HG02623 (cell line): ENCODE data around the gene PITPNM1.
"Not testable (repeated sequence)": the region's sequence is repeated elsewhere in the genome, so short reads cannot be mapped to it uniquely, and the experiment has no call there.

ENCODE experiments used
- ATAC-seq: cut with Tn5 transposase; IDR thresholded peaks from one replicate; pipeline ENCODE4 v1.9.1; 2021; ENCODE audit warnings: moderate library complexity; ENCODE audit not compliant: unreplicated experiment

PITPNM1 gene

DNA sequence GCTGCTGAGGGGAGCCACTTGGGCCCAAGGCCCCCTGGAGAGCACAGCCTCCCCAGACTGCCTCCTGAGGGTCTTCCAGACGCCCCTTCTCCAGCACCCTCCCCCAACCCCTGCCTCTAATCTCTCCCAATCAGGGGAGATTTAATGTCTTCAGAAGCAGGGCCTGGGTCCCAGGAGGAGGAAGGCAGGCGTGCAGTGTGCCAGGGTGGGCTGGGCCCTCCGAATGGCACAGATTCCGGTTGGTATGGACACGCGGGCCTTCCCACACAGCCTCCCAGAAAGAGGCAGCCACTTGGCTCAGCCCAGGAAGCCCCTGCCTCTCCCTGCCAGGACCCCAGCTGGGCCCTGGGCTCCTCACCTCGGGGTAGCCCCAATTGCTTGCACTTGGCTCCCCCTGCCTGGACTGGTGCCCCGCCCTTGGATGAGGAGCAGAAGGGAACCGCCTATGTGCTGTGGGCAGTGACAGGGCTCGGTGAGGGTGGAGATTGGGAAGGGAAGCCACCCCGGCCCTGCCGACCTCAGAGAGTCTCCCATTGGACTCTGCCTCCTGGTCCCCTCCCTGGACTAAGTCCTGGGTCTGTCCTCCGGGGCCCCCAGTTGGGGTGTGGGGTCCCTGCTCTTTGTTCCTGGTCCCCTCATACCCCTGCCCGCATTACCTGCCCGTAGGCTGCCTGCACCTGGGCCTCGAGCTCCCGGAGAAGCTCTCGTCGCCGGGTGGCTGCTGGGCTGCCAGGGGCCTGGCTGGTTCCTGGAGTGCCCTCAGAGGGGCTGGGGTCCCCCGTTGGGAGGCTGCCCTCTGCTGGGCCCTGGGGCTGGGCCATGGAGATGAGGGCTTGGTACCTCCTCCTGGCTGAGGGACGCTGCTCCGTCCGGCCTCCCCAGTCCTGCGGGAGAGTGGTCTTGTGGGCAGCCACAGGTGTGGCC lies 18.7 kb upstream of the PITPNM1 start:
- ATAC-seq = no peak

DNA sequence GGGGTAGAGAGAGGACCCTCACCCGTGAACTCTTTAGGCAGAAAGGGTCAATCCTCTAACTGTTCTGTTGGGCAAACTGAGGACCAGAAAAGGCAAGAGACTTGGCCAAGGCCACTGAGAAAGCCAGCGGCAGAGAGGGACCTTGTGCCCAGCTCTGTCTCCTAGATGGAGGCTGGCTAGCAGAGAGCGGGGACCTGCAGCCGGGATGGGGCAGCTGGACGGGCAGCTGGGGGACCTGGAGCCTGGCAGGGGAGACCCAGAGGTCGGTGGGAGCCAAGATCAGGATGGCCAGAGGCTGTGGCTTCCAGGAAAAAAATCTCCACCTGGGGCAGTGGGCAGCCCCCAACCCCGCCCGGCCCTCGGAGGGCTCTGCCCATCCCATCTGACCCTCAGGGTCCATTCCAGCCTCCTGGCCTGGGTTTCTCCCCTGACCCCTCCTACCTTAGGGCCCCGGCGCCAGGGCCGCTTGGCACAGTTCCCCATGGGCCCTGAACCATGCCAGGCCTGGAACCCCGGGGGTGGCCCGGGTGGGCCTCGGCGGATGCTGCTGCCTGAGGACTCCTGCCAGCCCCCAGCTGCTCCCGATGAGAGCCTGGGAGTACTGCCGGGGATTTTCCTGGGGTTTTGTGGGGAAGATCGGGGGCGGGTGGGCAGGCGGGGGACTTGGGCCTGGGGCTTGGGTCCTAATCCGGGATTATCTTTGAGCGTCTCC lies 17.8 kb upstream of the PITPNM1 start, which contains the start of gene CABP2:
Gene CABP2 (minus strand): TSS at position 603 of the 712 bp plus-strand sequence. CDS start 120 bp downstream, at position 483.
- ATAC-seq = no peak

DNA sequence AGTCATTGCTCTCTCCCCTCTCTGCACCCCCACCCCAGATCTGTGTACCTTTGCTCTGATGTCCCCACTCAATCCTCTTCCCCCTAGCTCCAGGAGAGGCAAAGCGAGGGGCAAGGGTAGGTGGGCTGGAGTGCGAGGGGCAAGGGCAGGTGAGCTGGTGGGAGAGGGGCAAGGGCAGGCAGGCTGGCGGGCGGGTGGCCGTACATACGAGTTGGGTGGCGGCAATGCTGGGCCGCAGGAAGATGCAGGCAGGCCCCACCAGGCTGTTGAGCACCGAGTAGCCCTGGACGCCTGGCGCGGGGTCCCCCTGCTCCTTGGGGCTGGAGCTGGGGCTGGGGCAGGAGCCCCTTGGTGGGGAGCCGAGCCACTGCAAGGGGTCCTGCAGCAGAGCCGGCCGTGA lies 17.2 kb upstream of the PITPNM1 start:
- ATAC-seq = no peak

DNA sequence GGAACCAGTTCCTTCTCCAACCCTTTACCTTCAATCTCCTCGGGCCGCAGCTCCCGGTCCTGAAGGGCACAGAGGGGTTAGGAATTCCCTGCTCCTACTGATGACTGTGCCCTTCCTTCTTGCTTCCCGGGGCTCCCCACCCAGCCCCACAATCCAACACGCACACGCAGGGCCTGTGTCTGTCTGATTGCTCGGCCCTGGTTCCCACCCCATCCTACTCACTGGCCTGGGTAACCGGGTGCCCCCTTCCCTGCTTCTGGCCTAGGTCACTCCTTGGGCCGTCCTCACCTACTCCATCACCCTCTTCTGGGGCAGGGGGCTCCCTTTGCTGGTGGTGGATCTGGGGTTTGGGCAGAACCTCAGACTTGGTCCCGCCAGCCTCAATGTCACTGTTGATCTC lies 16.8 kb upstream of the PITPNM1 start:
- no peak for ATAC-seq

DNA sequence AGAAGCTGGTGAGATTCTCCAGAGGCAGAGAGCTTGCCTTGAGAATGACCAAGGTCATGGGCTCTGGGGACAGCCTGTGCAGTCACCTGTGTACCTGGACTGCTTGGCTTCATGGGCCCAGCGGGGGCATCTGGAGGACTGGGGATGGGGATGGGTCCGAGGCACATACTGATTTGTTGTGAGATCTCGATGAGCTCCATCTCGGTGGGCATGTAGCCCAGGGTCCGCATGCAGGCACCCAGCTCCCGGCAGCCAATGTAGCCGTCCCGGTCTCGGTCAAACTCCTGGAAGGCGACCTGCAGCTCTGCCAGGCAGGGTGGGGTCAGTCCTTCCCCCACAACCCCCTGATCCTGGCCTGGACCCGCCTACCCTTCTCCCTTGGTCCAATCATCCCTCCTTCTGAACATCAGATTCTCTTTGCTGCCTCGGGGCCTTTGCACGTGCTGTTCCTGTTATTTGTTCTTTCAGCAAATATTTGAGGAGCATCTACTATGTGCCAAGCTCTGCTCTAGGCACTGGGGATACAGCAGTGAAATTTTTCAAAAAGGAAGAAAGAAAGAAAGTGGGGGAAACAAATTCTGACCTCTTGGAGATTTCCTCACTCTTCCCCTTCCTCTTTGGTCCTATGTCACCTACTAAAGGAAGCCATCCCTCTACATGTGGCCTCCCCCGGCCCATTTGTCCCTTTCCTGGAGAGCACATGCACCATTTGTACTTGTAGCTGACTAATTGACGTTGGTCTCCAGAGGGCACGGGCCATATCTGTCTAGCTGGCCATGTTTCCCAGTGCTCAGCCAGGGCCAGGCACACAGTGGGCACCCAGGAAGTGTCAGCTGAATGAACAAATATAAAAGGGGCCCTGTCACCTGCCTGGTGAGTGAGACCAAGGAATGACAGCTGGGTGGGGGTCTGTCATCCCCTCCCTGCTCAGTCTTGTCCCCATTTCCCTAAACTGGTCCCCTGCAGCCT lies 16.0 kb upstream of the PITPNM1 start:
- no peak for ATAC-seq

DNA sequence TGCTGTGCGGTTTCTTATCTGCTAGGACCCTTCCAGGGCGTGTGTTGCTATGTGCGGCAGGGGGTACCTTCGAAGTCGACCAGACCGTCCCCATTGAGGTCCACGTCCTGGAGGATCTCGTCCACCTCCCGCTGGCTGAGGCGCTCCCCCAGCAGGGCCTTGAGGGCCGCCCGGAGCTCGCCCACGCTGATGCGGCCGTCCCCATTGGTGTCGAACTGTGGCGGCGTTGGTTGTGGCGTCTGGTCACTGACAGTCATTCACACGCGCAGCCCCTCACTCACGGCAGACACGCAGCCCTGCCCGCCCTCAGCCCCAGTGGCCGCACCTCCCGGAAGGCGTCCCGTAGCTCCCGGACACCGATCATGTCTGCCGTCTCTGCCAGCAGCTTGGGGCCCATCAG lies 14.6 kb upstream of the PITPNM1 start:
- no peak for ATAC-seq

DNA sequence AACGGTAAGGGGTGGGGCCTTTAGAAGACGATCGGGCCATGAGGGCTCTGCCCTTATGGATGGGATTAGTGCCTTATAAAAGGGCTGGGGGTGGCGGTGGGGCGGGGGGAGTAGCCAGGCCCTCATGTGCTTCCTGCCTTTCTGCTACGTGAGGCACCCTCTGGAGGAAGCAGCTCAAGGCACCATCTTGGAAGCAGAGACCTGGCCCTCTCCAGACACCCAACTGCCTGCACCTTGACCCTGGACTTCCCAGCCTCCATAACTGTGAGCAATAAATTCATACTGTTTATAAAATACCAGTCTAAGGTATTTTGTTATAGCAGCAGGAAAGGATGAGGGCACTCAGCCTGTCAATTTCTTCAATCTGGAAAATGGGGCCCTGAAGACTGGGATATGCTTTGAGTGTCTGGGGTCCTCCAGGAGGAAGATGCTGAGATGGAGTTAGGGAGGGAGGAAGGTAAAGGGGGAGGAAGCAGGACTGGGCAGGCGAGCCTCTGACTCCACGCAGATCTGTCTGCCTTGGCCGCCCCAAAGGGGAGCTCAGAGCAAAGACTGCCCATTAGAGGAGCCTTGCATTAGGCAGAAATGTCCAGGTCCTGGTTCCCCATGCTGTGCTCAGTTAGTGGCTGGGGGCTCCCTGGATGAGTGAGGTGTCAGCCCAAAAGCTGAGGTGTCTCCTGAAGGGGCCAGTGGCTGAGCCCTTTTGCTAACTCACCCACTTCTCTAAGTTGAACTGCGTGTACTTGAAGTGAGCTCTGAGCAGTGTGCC lies 12.8 kb upstream of the PITPNM1 start:
- no peak for ATAC-seq

DNA sequence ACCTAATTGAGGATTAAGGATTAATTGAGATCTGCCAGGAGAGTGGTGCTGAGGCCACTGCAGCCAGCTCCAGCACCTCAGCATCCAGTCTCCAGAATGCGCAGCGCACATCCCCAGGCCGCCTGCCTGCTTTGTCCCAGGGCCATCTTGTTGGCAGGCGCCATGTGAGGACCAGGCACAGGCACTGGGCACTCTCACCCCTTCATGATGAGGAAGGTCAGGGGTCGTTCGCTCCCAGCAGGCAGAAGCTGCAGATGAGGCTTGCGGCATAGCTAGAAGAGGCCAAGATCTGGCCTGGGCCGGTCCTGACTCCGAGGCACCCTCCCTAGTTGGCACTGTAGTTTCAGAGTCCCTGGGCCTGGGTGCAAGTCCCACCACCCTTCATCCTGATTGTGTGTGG lies 11.6 kb upstream of the PITPNM1 start:
- ATAC-seq = no peak

DNA sequence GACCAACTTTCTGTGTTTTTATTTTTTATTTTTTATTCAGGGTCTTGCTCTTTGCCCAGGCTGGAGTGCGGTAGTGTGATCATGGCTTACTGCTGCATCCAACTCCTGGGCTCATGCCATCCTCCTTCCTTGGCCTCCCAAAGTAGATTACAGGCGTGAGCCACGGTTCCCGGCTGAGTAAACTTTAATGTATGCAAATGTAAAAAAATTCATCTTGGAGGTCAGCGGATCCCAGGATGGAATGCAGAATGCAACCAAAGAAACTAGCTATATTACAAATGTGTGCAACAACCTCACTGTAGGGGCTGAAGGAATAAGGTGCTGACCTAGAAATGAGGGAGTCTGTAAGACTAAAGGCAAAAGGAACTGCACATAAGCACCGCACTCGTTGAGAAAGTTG lies 9.0 kb upstream of the PITPNM1 start:
- no peak for ATAC-seq

DNA sequence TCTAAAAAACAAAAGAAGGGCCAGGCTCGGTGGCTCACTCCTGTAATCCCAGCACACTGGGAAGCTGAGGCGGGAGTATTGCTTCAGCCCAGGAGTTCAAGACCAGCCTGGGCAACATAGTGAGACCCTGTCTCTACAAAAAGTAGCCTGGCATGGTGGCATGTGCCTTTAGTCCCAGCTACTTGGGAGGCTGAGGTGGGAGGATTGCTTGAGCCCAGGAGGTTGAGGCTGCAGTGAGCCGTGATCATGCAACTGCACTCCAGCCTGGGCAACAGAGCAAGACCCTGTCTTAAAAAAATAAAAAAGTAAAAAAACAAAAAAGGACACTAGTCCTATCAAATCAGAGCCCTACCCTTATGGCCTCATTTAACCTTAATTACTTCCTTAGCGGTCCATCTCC lies 6.4 kb upstream of the PITPNM1 start:
- not testable (repeated sequence) for ATAC-seq

DNA sequence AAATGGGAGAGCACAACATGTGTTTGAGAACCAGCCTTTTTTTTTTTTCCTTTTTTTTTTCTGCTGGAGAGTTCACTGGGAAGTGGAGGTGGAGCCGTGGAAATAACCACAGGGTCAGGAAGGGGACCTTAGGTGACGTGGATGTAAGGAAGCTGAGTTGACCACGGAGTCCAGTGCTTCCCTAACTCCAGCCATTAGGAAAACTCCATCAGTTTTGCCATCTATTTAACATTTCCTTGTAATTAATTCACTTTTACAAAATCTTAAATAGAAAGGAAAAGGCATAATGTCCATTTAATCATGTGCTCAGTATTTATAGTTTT lies 4.8 kb upstream of the PITPNM1 start:
- no peak for ATAC-seq

DNA sequence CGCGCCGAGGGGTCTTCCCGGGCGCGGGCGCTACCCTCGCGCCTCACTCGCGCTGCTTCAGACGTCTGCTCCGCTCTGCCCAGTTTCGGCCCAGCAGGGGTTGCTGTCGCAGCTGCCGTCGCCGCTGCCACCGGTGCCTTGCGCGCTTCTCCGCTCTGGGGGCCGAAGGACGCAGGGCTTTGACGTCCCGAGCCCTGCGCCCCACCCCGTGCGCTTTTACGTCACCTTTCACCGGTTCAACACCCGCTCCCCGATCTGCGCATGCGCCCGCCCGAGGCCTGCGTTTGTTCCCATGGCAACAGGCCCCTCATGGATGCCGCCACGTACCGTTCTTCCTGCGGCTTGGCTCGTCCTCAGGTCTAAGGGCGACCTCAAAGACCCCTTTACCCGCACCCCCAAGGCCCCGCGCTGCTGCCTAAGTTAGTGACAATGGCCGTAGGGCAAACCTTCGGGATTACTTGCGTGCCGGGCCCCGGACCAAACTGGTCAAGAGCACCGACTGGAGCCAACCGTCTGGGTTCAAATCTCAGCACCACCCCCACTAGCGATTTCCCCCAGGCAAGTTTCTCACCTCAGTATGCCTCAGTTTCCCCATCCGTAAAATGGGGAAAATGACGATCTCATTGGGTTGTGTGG lies 3.4 kb upstream of the PITPNM1 start:
- ATAC-seq = peak; percentile 35

DNA sequence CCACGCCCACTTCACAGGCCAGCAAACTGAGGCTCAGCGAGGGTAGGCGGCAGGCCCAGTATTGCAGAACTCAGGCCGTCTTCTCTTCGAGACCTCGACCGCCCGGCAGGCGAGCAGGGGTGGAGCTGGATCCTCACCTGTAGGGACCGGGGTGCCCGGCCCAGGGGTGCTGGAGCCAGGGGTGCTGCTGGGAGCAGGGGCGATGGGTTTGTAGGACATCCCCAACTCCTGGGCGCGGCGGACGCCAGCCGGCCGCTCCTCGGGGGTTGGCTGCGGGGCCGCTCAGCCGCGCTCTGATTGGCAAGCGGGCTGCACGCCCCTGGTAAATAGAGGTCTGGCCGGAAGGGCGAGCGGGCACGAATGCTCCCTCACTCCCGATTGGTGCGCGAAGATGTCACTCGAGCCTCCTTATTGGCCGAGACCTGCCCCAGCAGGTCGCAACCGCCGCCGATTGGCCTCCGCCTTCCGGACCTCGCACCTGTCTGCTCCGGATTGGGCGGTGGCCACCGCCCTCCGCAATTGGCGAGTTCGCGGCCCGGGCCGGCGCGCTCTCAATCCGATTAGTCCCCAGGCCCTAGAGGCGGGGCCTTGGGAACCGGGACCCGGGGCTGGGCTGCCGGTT lies 2.8 kb upstream of the PITPNM1 start, which contains the start of gene CDK2AP2:
Gene CDK2AP2 (minus strand): TSS at position 299 of the 622 bp plus-strand sequence. CDS start 80 bp downstream, at position 219.
- peak; percentile 63 for ATAC-seq

DNA sequence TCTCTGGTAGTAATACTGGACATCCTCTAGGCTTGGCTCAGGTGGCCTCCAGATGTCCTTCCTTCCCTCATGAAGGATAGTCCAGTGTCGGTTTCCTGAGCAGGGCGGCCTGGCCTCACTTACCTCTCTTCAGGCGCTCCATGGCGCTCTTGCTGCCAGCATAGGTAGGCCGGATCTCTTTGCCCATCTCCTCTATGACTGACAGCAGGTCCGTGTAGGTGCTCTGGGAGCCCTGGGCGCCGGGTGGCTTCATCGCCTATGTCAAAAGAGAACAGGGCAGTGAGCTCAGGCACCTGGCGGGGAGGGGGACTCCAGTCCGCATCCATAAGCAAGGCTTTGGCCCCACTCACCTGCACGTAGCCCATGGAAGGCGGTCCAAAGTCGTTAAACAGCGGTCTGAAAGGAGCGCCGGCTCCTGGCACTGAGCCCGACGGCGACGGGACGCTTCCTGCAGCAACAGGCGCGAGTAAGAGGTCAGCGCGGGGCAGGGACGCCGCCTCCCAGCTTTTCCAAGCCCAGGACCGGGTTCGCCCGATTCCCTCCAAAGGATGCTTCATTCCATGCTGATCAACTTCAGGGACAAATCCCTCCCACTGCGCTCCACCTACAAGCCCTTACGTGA lies 2.2 kb upstream of the PITPNM1 start:
- ATAC-seq = no peak

DNA sequence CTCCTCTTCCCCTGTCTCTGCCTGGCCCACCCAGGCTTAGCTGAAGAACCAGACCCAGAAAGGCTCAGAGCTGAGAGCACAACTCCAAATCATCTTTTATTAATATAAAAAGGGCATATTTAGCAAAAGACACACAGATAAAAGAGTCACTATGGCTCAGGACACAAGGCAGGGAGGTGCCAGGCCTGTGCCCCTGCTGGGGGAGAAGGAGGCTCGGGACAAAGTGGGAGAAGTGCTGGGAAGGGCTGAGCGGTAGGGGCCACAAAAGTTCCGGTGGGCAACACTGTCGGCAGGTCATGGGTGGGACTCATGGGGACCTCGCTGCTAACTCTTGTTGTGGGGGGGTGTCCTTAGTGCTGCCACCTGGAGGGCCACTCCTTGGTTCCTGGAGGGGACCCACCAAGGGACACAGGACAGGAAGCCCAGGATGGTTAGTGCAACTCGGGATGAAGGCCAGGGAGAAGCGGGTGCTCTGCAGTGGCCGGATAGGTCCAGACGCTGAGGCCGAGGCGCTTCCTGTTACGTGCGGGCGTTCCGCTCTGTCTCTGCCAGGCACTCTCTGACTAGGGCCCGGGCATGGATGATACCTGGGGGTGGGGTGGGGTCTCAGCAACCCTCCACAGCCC lies 1.4 kb upstream of the PITPNM1 start:
- no peak for ATAC-seq

DNA sequence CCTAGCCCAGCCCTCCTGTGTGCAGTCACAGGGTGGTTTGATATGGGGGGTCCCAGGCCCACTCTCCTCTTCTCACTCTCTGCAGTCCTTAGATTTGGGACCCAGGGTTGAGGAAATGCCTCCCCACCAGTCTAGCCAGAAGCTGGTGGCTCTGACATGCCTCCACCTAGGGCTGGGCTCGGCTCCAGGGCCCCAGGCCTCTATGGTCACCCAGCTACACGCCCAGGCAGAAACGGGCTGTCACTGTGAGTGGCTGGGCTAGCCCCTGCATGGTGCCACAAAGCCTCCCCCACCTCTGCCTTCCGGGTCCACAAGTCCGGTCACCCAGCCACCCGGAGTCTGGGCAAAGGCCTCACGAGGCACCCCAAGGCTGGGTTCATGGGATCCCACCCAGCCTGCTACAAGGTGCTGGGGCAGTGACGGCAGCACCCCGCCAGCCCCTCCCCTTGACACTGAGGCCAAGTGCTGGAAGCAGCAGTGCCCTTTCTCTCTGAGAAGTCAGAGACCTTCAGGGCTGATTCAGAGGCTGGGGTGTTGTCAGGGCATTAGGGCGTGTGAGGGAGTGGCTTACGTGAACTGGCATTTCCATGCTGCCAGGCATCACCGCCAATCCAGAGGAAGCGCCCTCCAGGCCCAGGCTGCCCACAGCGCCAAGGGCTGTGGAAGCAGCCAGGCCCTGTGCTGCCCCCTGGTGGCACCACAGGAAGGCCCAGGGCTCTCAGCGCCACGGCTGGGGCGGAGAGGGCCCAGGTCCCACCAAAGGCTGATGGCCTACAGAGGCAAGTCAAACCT lies 638 bp upstream of the PITPNM1 start:
- ATAC-seq = peak; percentile 17
